Mesodermal cell (in vitro differentiated cells): ENCODE data around the gene SYNE2. TPM values are rescaled to one million over a fixed set of nuclear protein-coding genes. Genes with fewer than 3 reads are reported as not detected.
A peak's percentile ranks its signal among the peaks of the same experiment; 100 is the strongest.
"Not testable (repeated sequence)": the region's sequence is repeated elsewhere in the genome, so short reads cannot be mapped to it uniquely, and the experiment has no call there.

Experiments
- H3K27ac ChIP-seq: 2 replicates; pipeline ENCODE4 v1.7.0; 2013; ENCODE audit warnings: mild to moderate bottlenecking, low read depth, low read length, moderate library complexity; ENCODE audit not compliant: severe bottlenecking
- H3K36me3 ChIP-seq: 2 replicates; pipeline ENCODE4 v1.7.1; 2013; ENCODE audit warnings: mild to moderate bottlenecking, low read length, moderate library complexity; ENCODE audit not compliant: control insufficient read depth, insufficient read depth
- H3K4me1 ChIP-seq: one replicate; pipeline ENCODE4 v1.7.1; 2013; ENCODE audit warnings: mild to moderate bottlenecking, low read length; ENCODE audit not compliant: insufficient read depth, control insufficient read depth, poor library complexity, severe bottlenecking
- H3K4me3 ChIP-seq: 2 replicates; pipeline ENCODE4 v1.7.0; 2013; ENCODE audit warnings: low read length, control low read depth, mild to moderate bottlenecking; ENCODE audit not compliant: insufficient read depth, poor library complexity, severe bottlenecking; ENCODE audit errors: extremely low read depth
- H3K9me3 ChIP-seq: 2 replicates; pipeline ENCODE4 v1.7.1; 2013; ENCODE audit warnings: mild to moderate bottlenecking, low read length, moderate library complexity; ENCODE audit not compliant: control insufficient read depth
- WGBS, 2 experiments: methylation state at CpG; one replicate each; pipeline ENCODE4 v1.1.5; 2013; ENCODE audit warnings: missing lambda C conversion rate in 2 of 2; ENCODE audit not compliant: insufficient coverage in 2 of 2; 5-methylcytosine and 5-hydroxymethylcytosine counted together
- polyA plus RNA-seq, 2 experiments: library from polyadenylated mRNA; stranded (reverse); fragments of 50-300 nt; gene quantifications; one replicate each; pipeline ENCODE4 v1.2.3, GENCODE V29; 2013

Gene SYNE2
- polyA plus RNA-seq (2013, experiment 1 of 2) = 10.5 TPM
- 9.1 TPM for polyA plus RNA-seq (2013, experiment 2 of 2)

- Histone ChIP-seq H3K36me3 (no peaks in the 10 kb centered on the region), H3K4me3 (peak within 1 kb of the TSS; percentile 61), H3K4me1 (no peaks in the 10 kb centered on the region), H3K9me3 (no peaks in the 10 kb centered on the region), H3K27ac (peak within 1 kb of the TSS; percentile 59)
- WGBS, 2 experiments = 0% methylated on average over 41 to 63 of the region's 124 CpGs
These were observed at the start of gene SYNE2 for GRCh38 chr14:63852817-63853731. SYNE2 (plus strand) TSS chr14:63853004; CDS start chr14:63909149, 56,145 bp downstream.

- H3K36me3 ChIP-seq, H3K9me3 ChIP-seq, H3K4me1 ChIP-seq, H3K27ac ChIP-seq, H3K4me3 ChIP-seq: not testable (repeated sequence)
- WGBS, 2 experiments = 94 to 95% methylated on average over 18 to 26 of the region's 35 CpGs
These were observed 49.5 kb upstream of the SYNE2 start for GRCh38 chr14:63803221-63803791.

GRCh38 chr14:63806064-63806463 is 46.7 kb upstream of the SYNE2 start:
- WGBS, 2 experiments = 96 to 100% methylated on average over 2 of the region's 2 CpGs

GRCh38 chr14:63811692-63812091 is 41.1 kb upstream of the SYNE2 start:
- 75% methylated on average over 2 of the region's 3 CpGs; no CpG with 5 or more reads in 1 of the 2 experiments for WGBS, 2 experiments
- H3K9me3 ChIP-seq, H3K4me3 ChIP-seq, H3K27ac ChIP-seq, H3K36me3 ChIP-seq, H3K4me1 ChIP-seq: not testable (repeated sequence)

More at GRCh38 chr14:63806064-63806463, 46.7 kb upstream of the SYNE2 start:
- H3K4me1 ChIP-seq, H3K9me3 ChIP-seq, H3K36me3 ChIP-seq, H3K4me3 ChIP-seq, H3K27ac ChIP-seq: not testable (repeated sequence)

GRCh38 chr14:63833728-63834127 is 19.1 kb upstream of the SYNE2 start:
- H3K27ac ChIP-seq = no peak overlapping the region
- H3K36me3 ChIP-seq = no peaks in the 10 kb centered on the region
- no CpG with 5 or more reads among the region's 1 CpG for WGBS, 2 experiments
- H3K4me3 ChIP-seq = no peak overlapping the region
- no peaks in the 10 kb centered on the region for H3K9me3 ChIP-seq
- no peaks in the 10 kb centered on the region for H3K4me1 ChIP-seq

GRCh38 chr14:63840981-63841380 is 11.8 kb upstream of the SYNE2 start:
- WGBS, 2 experiments = 67 to 70% methylated on average over 1 of the region's 1 CpG
- no peak overlapping the region for H3K27ac ChIP-seq
- H3K4me3 ChIP-seq = no peak overlapping the region
- H3K4me1 ChIP-seq = no peaks in the 10 kb centered on the region
- H3K36me3 ChIP-seq = no peaks in the 10 kb centered on the region
- peaks cover 4% of the 10 kb centered on the region for H3K9me3 ChIP-seq

GRCh38 chr14:63843796-63844195 is 9.0 kb upstream of the SYNE2 start:
- Histone ChIP-seq H3K36me3 (no peaks in the 10 kb centered on the region), H3K4me1 (no peaks in the 10 kb centered on the region), H3K27ac (no peak overlapping the region), H3K9me3 (peaks cover 4% of the 10 kb centered on the region), H3K4me3 (no peak overlapping the region)
- WGBS, 2 experiments = no CpG with 5 or more reads among the region's 3 CpGs

GRCh38 chr14:63848890-63849289 is 3.9 kb upstream of the SYNE2 start:
- H3K9me3 ChIP-seq = no peaks in the 10 kb centered on the region
- H3K4me1 ChIP-seq = no peaks in the 10 kb centered on the region
- no peaks in the 10 kb centered on the region for H3K36me3 ChIP-seq
- H3K27ac ChIP-seq = no peak overlapping the region
- H3K4me3 ChIP-seq = no peak overlapping the region

- Histone ChIP-seq H3K27ac (peak overlapping the region; percentile 24), H3K4me1 (no peaks in the 10 kb centered on the region), H3K9me3 (no peaks in the 10 kb centered on the region), H3K36me3 (no peaks in the 10 kb centered on the region), H3K4me3 (peak overlapping the region; percentile 61)
- 15 to 20% methylated on average over 12 to 17 of the region's 18 CpGs for WGBS, 2 experiments
These were observed 460 bp upstream of the SYNE2 start for GRCh38 chr14:63852271-63852816.

GRCh38 chr14:63853831-63854293 is 1.1 kb downstream of the SYNE2 start:
- WGBS, 2 experiments = 0% methylated on average over 3 to 12 of the region's 18 CpGs
- Histone ChIP-seq H3K27ac (peak overlapping the region; percentile 59), H3K4me3 (peak overlapping the region; percentile 61), H3K9me3 (no peaks in the 10 kb centered on the region), H3K4me1 (no peaks in the 10 kb centered on the region), H3K36me3 (no peaks in the 10 kb centered on the region)
